ENCODE measurements around the gene PLCL2. TPM values are rescaled to one million over a fixed set of nuclear protein-coding genes. Genes with fewer than 3 reads are reported as not detected.

The PLCL2 gene
- total and polyA plus RNA-seq, 2 donors (not counting 3 experiments of a cell fraction or from before 2014, with no cell fraction given): 2.3 to 10.7 TPM

DNA sequence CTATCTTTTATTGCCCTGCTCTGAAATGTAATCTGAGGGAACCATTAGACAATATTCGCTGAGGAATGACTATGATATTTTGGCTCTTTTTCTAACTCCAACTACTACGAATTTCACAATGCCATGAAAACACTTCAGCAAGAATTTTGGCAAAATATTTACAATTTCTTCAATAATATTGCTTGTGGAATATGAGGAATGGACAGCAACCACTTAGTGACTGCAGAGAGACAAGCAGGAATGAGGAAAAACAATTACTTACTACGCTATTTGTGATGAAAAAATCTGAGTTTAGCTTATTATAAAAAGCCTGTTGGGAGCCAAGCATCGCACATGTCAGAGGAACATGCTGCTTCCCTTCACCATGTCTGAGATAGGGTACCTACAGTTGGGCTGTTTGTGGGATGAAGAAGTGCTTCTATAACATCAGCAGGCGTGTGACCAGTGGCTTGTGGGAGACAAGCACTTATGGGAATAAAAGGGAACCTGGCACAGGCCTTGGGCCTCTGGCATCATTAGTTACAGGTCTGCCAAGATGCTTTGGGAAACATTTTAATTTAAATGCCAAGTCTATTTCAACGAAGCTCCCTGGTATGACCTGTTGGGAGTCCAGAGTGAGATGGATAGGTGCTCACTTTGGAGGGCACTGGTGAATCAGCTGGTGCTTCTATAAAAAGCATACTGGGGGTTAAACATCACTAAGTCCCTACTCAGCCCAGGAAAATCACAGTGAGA is 2.7 kb upstream of the PLCL2 start:
- H3K9ac ChIP-seq (replicated peaks; ENCODE audit: extremely low read depth, insufficient read depth, low read length): no peak overlapping the region
- peaks cover 16% of the 10 kb centered on the region for H3K4me1 ChIP-seq (ENCODE audit: control insufficient read depth, extremely low read depth, insufficient read depth, low read length)
- dilution Hi-C loops (cut with MboI; ENCODE audit: extremely low pct_ligation_motif_present, low sequenced_read_pairs) (no loop called here), intact Hi-C loops (cut with micrococcal nuclease) (no loop called here)
- H3K4me3 ChIP-seq (replicated peaks in 1 of 3; ENCODE audit: insufficient read depth in 1 of 3, low read depth in 1 of 3, low read length in 3 of 3): no peak overlapping the region
- no peaks in the 10 kb centered on the region for H3K27me3 ChIP-seq (ENCODE audit: control insufficient read depth in 2 of 2, insufficient read depth in 2 of 2, low read length in 2 of 2)
- no peak overlapping the region for H3K27ac ChIP-seq (ENCODE audit: insufficient read depth, low read depth, low read length)
- DNase-seq (ENCODE audit: low read depth, low spot score) (no peak), FAIRE-seq (no peak)
- H3K79me2 ChIP-seq (ENCODE audit: control insufficient read depth, insufficient read depth, low read length): peaks cover 9% of the 10 kb centered on the region
- CTCF ChIA-PET: interaction anchor here (1.2 to 2.2 kb wide), 4 partner anchors 9 to 53 kb away, joined by 5 to 8 read pairs (median 6); no protein-coding TSS in a partner anchor
- H3K36me3 ChIP-seq (ENCODE audit: control insufficient read depth in 2 of 2, extremely low read depth in 1 of 2, insufficient read depth in 2 of 2, low read length in 2 of 2): no peaks in the 10 kb centered on the region
- TF ChIP-seq JUN (IDR thresholded peaks at IDR 0.05; ENCODE audit: borderline replicate concordance, insufficient read depth, insufficient read length, low read depth): no peak
- TF ChIP-seq EZH2 (IDR thresholded peaks at IDR 0.05; ENCODE audit: borderline replicate concordance, low read depth, low read length, severe bottlenecking): no peak
- no peak for TF ChIP-seq POLR2AphosphoS5 (IDR thresholded peaks at IDR 0.05; ENCODE audit: insufficient read depth, low read depth, low read length)
- TF ChIP-seq, protein P1, sequence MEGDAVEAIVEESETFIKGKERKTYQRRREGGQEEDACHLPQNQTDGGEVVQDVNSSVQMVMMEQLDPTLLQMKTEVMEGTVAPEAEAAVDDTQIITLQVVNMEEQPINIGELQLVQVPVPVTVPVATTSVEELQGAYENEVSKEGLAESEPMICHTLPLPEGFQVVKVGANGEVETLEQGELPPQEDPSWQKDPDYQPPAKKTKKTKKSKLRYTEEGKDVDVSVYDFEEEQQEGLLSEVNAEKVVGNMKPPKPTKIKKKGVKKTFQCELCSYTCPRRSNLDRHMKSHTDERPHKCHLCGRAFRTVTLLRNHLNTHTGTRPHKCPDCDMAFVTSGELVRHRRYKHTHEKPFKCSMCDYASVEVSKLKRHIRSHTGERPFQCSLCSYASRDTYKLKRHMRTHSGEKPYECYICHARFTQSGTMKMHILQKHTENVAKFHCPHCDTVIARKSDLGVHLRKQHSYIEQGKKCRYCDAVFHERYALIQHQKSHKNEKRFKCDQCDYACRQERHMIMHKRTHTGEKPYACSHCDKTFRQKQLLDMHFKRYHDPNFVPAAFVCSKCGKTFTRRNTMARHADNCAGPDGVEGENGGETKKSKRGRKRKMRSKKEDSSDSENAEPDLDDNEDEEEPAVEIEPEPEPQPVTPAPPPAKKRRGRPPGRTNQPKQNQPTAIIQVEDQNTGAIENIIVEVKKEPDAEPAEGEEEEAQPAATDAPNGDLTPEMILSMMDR (IDR thresholded peaks at IDR 0.05; ENCODE audit: extremely low read depth in 1 of 2, insufficient read depth in 1 of 2, low read depth in 1 of 2, low read length in 2 of 2): no peak
- no peak for TF ChIP-seq MYC (IDR thresholded peaks at IDR 0.05; ENCODE audit: low read depth, low read length)
- TF ChIP-seq POLR2A (IDR thresholded peaks at IDR 0.05; ENCODE audit: low read depth, low read length): no peak
- TF ChIP-seq GATA2 (IDR thresholded peaks at IDR 0.05; ENCODE audit: insufficient read depth, insufficient read length, low read depth, low read length): no peak
- no peak for TF ChIP-seq FOS (IDR thresholded peaks at IDR 0.05; ENCODE audit: borderline replicate concordance, insufficient read depth, low read length)
- TF ChIP-seq, protein P2, sequence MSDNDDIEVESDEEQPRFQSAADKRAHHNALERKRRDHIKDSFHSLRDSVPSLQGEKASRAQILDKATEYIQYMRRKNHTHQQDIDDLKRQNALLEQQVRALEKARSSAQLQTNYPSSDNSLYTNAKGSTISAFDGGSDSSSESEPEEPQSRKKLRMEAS (IDR thresholded peaks at IDR 0.05; ENCODE audit: insufficient read depth, insufficient read length): no peak
- H3K9me3 ChIP-seq (replicated peaks; ENCODE audit: control insufficient read depth, insufficient read depth, low read length): no peaks in the 10 kb centered on the region
- no peaks in the 10 kb centered on the region for H3K9me1 ChIP-seq (replicated peaks; ENCODE audit: control insufficient read depth, extremely low read depth, insufficient read depth, low read length)
- no peaks in the 10 kb centered on the region for H4K20me1 ChIP-seq (replicated peaks; ENCODE audit: control insufficient read depth, extremely low read depth, insufficient read depth, low read length)
- no peak overlapping the region for H3K4me2 ChIP-seq (ENCODE audit: insufficient read depth, low read length)
- BruUV-seq (replicated peaks): no TSS peak
- POLR2A ChIA-PET: no interaction called here
- no peak overlapping the region for H2AFZ ChIP-seq (ENCODE audit: low read depth, low read length)
